ENCODE measurements around the gene MYMK. TPM values are rescaled to one million over a fixed set of nuclear protein-coding genes. Genes with fewer than 3 reads are reported as not detected.

MYMK gene
- total RNA-seq, 1 donor from 2014 or later, result 8.9 TPM

DNA sequence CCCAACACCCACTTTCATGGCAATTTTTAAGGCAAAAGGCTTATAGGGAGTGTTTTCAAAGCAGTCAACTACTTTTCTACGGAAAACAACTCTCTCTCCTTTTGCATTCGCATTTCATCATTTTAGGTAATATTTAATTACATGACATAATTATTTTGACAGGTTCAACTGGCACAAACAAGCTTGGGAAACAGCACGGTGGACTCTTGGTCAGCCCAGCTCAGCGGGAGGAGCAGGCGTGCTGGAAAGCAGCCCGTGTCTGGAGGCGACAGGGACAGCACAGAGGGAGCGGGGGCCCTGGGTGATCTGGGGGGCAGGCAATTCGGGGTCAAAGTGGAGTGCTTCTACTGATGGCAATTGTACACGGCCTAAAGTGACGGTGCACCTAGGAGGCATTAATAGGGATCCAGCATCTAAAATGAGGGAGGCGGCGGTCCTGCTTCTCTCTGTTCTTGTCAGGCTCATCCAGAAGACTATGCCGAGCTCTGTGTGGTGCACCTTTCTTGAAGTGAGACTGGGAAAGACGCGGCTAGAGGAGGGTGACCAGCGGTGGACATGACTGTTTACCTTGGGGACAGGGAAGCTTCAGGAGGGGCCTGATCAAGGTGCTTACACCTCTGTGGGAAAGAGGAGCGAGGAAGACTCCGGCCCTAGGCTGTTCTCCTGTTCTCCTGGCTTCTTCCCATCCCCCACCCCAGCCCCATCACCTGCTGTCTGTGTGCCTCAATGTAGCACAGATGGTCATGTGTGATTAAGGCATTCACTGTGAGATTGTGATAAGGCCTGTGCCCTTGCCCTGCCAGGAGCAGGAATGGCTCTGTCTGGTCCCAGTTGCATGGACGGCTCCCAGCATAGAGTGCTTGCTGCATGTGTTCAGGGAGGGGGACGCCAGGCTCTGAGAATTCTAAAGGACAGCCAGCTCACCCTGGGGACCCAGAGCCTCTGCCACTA is 3.4 kb downstream of the MYMK start:
- Histone ChIP-seq H3K9me3 (ENCODE audit: control insufficient read depth in 3 of 3, low read length in 3 of 3) (no peaks in the 10 kb centered on the region), H3K4me3 (ENCODE audit: low read length in 3 of 3) (no peak overlapping the region), H3K9ac (ENCODE audit: low read depth in 1 of 3, low read length in 3 of 3) (no peak overlapping the region), H3K4me1 (ENCODE audit: control insufficient read depth in 3 of 3, insufficient read depth in 3 of 3, low read length in 3 of 3) (peaks cover 0 to 7% (median 2%) of the 10 kb centered on the region in 3 donors), H3K27ac (ENCODE audit: low read depth, low read length) (no peak overlapping the region), H3K27me3 (ENCODE audit: control insufficient read depth in 3 of 3, insufficient read depth in 3 of 3, low read length in 3 of 3) (peaks cover 0 to 5% (median 0%) of the 10 kb centered on the region in 3 donors), H3K36me3 (ENCODE audit: control insufficient read depth in 3 of 3, insufficient read depth in 3 of 3, low read length in 3 of 3) (no peaks in the 10 kb centered on the region)

DNA sequence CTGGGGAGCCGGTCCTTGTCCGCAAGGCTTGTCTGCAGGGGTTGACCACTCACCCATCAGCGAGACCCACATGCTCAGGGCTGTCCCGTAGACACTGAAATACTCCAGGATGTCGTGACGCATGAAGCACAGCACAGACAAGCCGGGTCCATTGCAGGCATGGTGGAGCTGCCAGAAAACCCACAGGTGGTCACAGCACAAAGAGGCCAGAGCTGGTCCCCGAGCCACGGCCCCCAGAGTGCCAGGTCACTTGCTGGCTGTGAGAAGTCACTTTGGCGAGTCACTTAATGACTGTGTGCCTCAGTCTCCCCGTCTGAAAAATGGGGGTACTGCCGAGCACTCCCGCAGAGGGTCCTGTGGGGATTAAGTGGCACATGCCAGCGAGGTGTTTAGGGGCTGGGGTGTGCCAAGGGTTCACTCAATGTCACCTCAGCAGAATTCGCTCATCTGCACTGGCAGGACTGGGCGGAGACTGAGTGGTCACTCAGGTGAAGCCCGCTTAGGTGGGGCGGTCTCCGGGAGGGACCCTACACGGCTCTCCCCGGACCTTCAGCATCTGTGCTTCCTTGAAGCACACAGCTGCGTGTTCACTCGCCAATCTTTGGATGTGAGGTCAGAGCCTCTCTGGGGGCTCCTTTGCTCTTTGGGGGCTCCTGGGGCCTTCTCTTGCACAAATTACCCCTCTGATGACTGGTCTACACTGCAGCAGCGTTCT is 4.5 kb downstream of the MYMK start:
- Histone ChIP-seq H3K27ac (ENCODE audit: low read depth, low read length) (no peak overlapping the region), H3K4me1 (ENCODE audit: control insufficient read depth in 3 of 3, insufficient read depth in 3 of 3, low read length in 3 of 3) (no peaks in the 10 kb centered on the region), H3K36me3 (ENCODE audit: control insufficient read depth in 3 of 3, insufficient read depth in 3 of 3, low read length in 3 of 3) (no peaks in the 10 kb centered on the region), H3K9ac (ENCODE audit: low read depth in 1 of 3, low read length in 3 of 3) (no peak overlapping the region), H3K27me3 (ENCODE audit: control insufficient read depth in 3 of 3, insufficient read depth in 3 of 3, low read length in 3 of 3) (no peaks in the 10 kb centered on the region), H3K4me3 (ENCODE audit: low read length in 3 of 3) (no peak overlapping the region), H3K9me3 (ENCODE audit: control insufficient read depth in 3 of 3, low read length in 3 of 3) (no peaks in the 10 kb centered on the region)

- H3K36me3 ChIP-seq (ENCODE audit: control insufficient read depth in 3 of 3, insufficient read depth in 3 of 3, low read length in 3 of 3), result no peaks in the 10 kb centered on the region
- no peak overlapping the region for H3K9ac ChIP-seq (ENCODE audit: low read depth in 1 of 3, low read length in 3 of 3)
- H3K4me1 ChIP-seq (ENCODE audit: control insufficient read depth in 3 of 3, insufficient read depth in 3 of 3, low read length in 3 of 3), result peaks cover 0 to 1% (median under 1%) of the 10 kb centered on the region in 3 donors
- H3K27ac ChIP-seq (ENCODE audit: low read depth, low read length), result no peak overlapping the region
- H3K9me3 ChIP-seq (ENCODE audit: control insufficient read depth in 3 of 3, low read length in 3 of 3), result no peaks in the 10 kb centered on the region
- H3K4me3 ChIP-seq (ENCODE audit: low read length in 3 of 3), result no peak overlapping the region
- peaks cover 0 to 2% (median under 1%) of the 10 kb centered on the region in 3 donors for H3K27me3 ChIP-seq (ENCODE audit: control insufficient read depth in 3 of 3, insufficient read depth in 3 of 3, low read length in 3 of 3)
Observed at GRCh38 chr9:133519693-133520092, 5.1 kb downstream of the MYMK start.

DNA sequence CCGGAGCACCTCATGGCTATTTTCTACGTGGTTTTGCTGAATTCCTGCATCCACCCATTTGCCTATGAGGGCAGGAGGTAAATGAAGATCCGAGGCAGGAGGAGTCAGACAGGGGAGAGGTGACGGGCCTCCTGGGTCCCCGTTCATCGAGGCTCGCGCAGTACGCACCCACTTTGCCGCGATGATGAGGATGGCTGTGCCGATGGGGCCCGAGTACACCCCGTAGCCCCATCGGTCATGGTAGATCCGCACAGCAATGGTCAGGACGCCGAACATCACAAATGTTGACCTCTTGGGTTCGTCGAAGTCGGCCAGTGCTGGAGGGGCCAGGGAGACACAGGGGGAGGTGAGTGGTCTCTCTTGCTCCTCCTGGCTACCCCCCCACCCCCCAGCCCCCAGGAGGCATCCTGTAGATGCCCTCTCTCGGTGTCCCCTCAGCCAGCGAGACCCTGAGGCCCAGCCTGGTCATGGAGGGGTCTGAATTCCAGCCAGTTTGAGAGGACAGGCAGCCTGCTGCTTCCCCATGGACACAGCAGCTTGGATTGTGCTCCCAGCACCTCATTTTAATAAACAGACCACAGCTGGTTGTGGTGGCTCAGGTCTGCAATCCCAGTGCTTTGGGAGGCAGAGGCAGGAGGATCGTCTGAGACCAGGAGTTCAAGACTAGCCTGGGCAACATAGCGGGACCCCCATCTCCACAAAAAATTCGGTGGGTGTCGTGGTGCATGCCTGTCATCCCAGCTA is 5.9 kb downstream of the MYMK start:
- Histone ChIP-seq H3K36me3 (ENCODE audit: control insufficient read depth in 3 of 3, insufficient read depth in 3 of 3, low read length in 3 of 3) (no peaks in the 10 kb centered on the region), H3K27me3 (ENCODE audit: control insufficient read depth in 3 of 3, insufficient read depth in 3 of 3, low read length in 3 of 3) (peaks cover 0 to 6% (median 4%) of the 10 kb centered on the region in 3 donors), H3K4me1 (ENCODE audit: control insufficient read depth in 3 of 3, insufficient read depth in 3 of 3, low read length in 3 of 3) (peaks cover 3 to 5% (median 5%) of the 10 kb centered on the region in 3 donors), H3K9me3 (ENCODE audit: control insufficient read depth in 3 of 3, low read length in 3 of 3) (no peaks in the 10 kb centered on the region), H3K9ac (ENCODE audit: low read depth in 1 of 3, low read length in 3 of 3) (no peak overlapping the region), H3K4me3 (ENCODE audit: low read length in 3 of 3) (no peak overlapping the region), H3K27ac (ENCODE audit: low read depth, low read length) (no peak overlapping the region)

DNA sequence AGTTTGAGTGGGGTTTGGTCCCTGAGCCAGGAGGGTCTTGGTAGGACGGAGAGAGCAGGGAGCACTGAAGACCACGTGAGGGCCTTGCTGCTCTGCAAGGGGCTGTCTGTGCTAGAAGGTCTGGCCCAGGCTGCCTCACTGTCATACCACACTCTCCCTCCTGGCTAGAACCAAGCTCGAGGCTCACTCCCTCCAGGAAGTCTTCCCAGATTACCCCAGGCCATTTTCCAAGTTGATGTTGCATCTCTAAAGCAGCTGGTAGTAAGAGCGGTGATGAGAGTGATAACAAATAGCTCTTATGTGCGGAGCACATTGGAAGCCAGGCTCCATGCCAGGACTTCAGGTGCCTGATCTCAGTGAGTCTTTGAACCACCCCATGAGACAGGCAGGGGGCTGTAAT is 6.6 kb downstream of the MYMK start:
- Histone ChIP-seq H3K27me3 (ENCODE audit: control insufficient read depth in 3 of 3, insufficient read depth in 3 of 3, low read length in 3 of 3) (peaks cover 0 to 6% (median 4%) of the 10 kb centered on the region in 3 donors), H3K4me3 (ENCODE audit: low read length in 3 of 3) (no peak overlapping the region), H3K9me3 (ENCODE audit: control insufficient read depth in 3 of 3, low read length in 3 of 3) (no peaks in the 10 kb centered on the region), H3K27ac (ENCODE audit: low read depth, low read length) (no peak overlapping the region), H3K36me3 (ENCODE audit: control insufficient read depth in 3 of 3, insufficient read depth in 3 of 3, low read length in 3 of 3) (no peaks in the 10 kb centered on the region), H3K4me1 (ENCODE audit: control insufficient read depth in 3 of 3, insufficient read depth in 3 of 3, low read length in 3 of 3) (peaks cover 3 to 8% (median 5%) of the 10 kb centered on the region in 3 donors), H3K9ac (ENCODE audit: low read depth in 1 of 3, low read length in 3 of 3) (no peak overlapping the region)

DNA sequence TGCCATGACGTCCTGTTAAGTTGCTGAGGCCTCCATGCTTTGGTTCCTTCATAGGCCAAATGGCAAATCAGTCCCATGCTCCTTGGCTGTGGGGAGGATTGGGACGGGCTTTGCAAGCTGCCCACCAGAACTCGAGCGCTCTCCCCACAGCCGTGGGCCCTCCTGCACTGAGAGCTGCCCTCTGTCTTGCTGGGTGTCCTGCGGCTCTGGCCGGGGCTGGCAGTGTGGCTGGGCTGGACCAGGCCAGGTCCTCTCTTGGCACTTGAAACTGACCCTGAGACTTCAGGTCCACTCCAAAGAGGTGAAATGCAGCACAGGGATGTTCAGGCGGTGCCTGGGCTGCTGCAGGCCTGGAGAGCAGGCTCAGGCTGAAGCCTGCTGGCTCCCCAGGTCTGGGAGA is 7.0 kb downstream of the MYMK start:
- no peak overlapping the region for H3K4me3 ChIP-seq (ENCODE audit: low read length in 3 of 3)
- H3K9ac ChIP-seq (ENCODE audit: low read depth in 1 of 3, low read length in 3 of 3), result no peak overlapping the region
- H3K27ac ChIP-seq (ENCODE audit: low read depth, low read length), result no peak overlapping the region
- peaks cover 0 to 6% (median 4%) of the 10 kb centered on the region in 3 donors for H3K27me3 ChIP-seq (ENCODE audit: control insufficient read depth in 3 of 3, insufficient read depth in 3 of 3, low read length in 3 of 3)
- peaks cover 3 to 8% (median 5%) of the 10 kb centered on the region in 3 donors for H3K4me1 ChIP-seq (ENCODE audit: control insufficient read depth in 3 of 3, insufficient read depth in 3 of 3, low read length in 3 of 3)
- H3K9me3 ChIP-seq (ENCODE audit: control insufficient read depth in 3 of 3, low read length in 3 of 3), result no peaks in the 10 kb centered on the region
- H3K36me3 ChIP-seq (ENCODE audit: control insufficient read depth in 3 of 3, insufficient read depth in 3 of 3, low read length in 3 of 3), result no peaks in the 10 kb centered on the region

DNA sequence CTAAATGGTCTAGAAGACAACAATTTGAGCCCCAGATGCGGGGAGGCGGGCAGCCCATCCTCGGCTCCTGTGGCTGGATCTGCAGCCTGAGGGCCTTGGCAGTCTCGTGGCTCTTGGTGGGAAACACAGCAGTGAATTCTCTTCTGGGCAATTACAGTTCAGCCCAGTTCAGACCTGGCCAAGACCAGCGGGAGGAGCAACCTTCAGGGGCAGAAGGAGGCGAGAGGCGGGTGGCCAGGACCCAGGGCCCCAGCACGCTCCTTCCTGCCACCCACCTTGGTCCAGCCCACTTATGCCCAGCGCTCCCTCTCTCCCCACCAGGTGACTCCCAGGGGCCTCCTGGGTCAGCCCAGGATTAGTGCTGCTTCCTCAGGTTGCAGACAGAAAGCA is 7.8 kb downstream of the MYMK start:
- Histone ChIP-seq H3K9me3 (ENCODE audit: control insufficient read depth in 3 of 3, low read length in 3 of 3) (no peaks in the 10 kb centered on the region), H3K9ac (ENCODE audit: low read depth in 1 of 3, low read length in 3 of 3) (no peak overlapping the region), H3K36me3 (ENCODE audit: control insufficient read depth in 3 of 3, insufficient read depth in 3 of 3, low read length in 3 of 3) (no peaks in the 10 kb centered on the region), H3K27me3 (ENCODE audit: control insufficient read depth in 3 of 3, insufficient read depth in 3 of 3, low read length in 3 of 3) (peaks cover 4 to 13% (median 7%) of the 10 kb centered on the region in 3 donors), H3K27ac (ENCODE audit: low read depth, low read length) (no peak overlapping the region), H3K4me3 (ENCODE audit: low read length in 3 of 3) (no peak overlapping the region), H3K4me1 (ENCODE audit: control insufficient read depth in 3 of 3, insufficient read depth in 3 of 3, low read length in 3 of 3) (peaks cover 3 to 8% (median 5%) of the 10 kb centered on the region in 3 donors)

- peaks cover 4 to 18% (median 12%) of the 10 kb centered on the region in 3 donors for H3K27me3 ChIP-seq (ENCODE audit: control insufficient read depth in 3 of 3, insufficient read depth in 3 of 3, low read length in 3 of 3)
- no peak overlapping the region for H3K27ac ChIP-seq (ENCODE audit: low read depth, low read length)
- no peak overlapping the region for H3K9ac ChIP-seq (ENCODE audit: low read depth in 1 of 3, low read length in 3 of 3)
- no peak overlapping the region for H3K4me3 ChIP-seq (ENCODE audit: low read length in 3 of 3)
- peaks cover 3 to 8% (median 8%) of the 10 kb centered on the region in 3 donors for H3K4me1 ChIP-seq (ENCODE audit: control insufficient read depth in 3 of 3, insufficient read depth in 3 of 3, low read length in 3 of 3)
- H3K36me3 ChIP-seq (ENCODE audit: control insufficient read depth in 3 of 3, insufficient read depth in 3 of 3, low read length in 3 of 3), result no peaks in the 10 kb centered on the region
- H3K9me3 ChIP-seq (ENCODE audit: control insufficient read depth in 3 of 3, low read length in 3 of 3), result no peaks in the 10 kb centered on the region
Observed at GRCh38 chr9:133516256-133516960, 8.4 kb downstream of the MYMK start.

- H3K4me3 ChIP-seq (ENCODE audit: low read length in 3 of 3), result no peak overlapping the region
- no peaks in the 10 kb centered on the region for H3K9me3 ChIP-seq (ENCODE audit: control insufficient read depth in 3 of 3, low read length in 3 of 3)
- peaks cover 8 to 24% (median 12%) of the 10 kb centered on the region in 3 donors for H3K27me3 ChIP-seq (ENCODE audit: control insufficient read depth in 3 of 3, insufficient read depth in 3 of 3, low read length in 3 of 3)
- no peak overlapping the region for H3K27ac ChIP-seq (ENCODE audit: low read depth, low read length)
- no peaks in the 10 kb centered on the region for H3K36me3 ChIP-seq (ENCODE audit: control insufficient read depth in 3 of 3, insufficient read depth in 3 of 3, low read length in 3 of 3)
- H3K9ac ChIP-seq (ENCODE audit: low read depth in 1 of 3, low read length in 3 of 3), result no peak overlapping the region
- H3K4me1 ChIP-seq (ENCODE audit: control insufficient read depth in 3 of 3, insufficient read depth in 3 of 3, low read length in 3 of 3), result peaks cover 3 to 10% (median 8%) of the 10 kb centered on the region in 3 donors
Observed at GRCh38 chr9:133515615-133516255, 9.0 kb downstream of the MYMK start.
